ENCODE measurements around the gene PIGT. TPM values are rescaled to one million over a fixed set of nuclear protein-coding genes. Genes with fewer than 3 reads are reported as not detected.

Gene PIGT
- total RNA-seq, result 85.3 and 91.4 TPM in 2 replicates

GRCh38 chr20:45415822-45416637 is at the start of gene PIGT:
Gene PIGT (plus strand): TSS chr20:45416141. CDS start chr20:45416157, 16 bp downstream.

GRCh38 chr20:45378191-45378590 is 37.8 kb upstream of the PIGT start, which contains the start of gene TP53TG5:
Gene TP53TG5 (minus strand): TSS chr20:45378325. CDS start chr20:45378236, 89 bp downstream.

GRCh38 chr20:45407783-45408645 is 7.9 kb upstream of the PIGT start, which contains the start of gene DBNDD2:
Gene DBNDD2 (plus strand): TSS chr20:45408289. CDS start chr20:45408468, 179 bp downstream.

GRCh38 chr20:45469336-45470261 is 53.7 kb downstream of the PIGT start, which contains the start of gene WFDC2:
Gene WFDC2 (plus strand): TSS chr20:45469753. CDS start chr20:45469782, 29 bp downstream.

Other genes with a start within 250 kb of the PIGT start
- gene PI3, start 241.2 kb upstream of the PIGT start, total RNA-seq, result not detected in 2 replicates
- not detected in 2 replicates for gene SEMG1, start 209.1 kb upstream of the PIGT start, total RNA-seq
- not detected in 2 replicates for gene SEMG2, start 194.8 kb upstream of the PIGT start, total RNA-seq
- not detected in 2 replicates for gene SLPI, start 161.6 kb upstream of the PIGT start, total RNA-seq
- gene RBPJL, start 109.3 kb upstream of the PIGT start, total RNA-seq, result not detected in 2 replicates
- not detected in 2 replicates for gene MATN4, start 107.8 kb upstream of the PIGT start, total RNA-seq
- gene SDC4, start 67.7 kb upstream of the PIGT start, total RNA-seq, result 65.5 and 71.7 TPM in 2 replicates
- 16.8 and 19.8 TPM in 2 replicates for gene SYS1, start 53.0 kb upstream of the PIGT start, total RNA-seq
- not detected in 2 replicates for gene TP53TG5, start 37.8 kb upstream of the PIGT start, total RNA-seq
- 2.4 and 2.9 TPM in 2 replicates for gene DBNDD2, start 7.9 kb upstream of the PIGT start, total RNA-seq
- not detected in 2 replicates for gene WFDC2, start 53.6 kb downstream of the PIGT start, total RNA-seq
- not detected in 2 replicates for gene SPINT3, start 99.5 kb downstream of the PIGT start, total RNA-seq
- not detected in 2 replicates for gene WFDC6, start 123.3 kb downstream of the PIGT start, total RNA-seq
- gene EPPIN, start 131.3 kb downstream of the PIGT start, total RNA-seq, result not detected in 2 replicates
- not detected in 2 replicates for gene WFDC8, start 163.1 kb downstream of the PIGT start, total RNA-seq
- gene WFDC10A, start 213.6 kb downstream of the PIGT start, total RNA-seq, result not detected in 2 replicates
- gene WFDC9, start 215.1 kb downstream of the PIGT start, total RNA-seq, result not detected in 2 replicates

Measured in cardiac ventricle fibroblast (primary cell).